ENCODE data around the gene FIZ1.

GRCh38 chr19:55599468-55599841 is at the start of gene FIZ1:
- TF ChIP-seq CTCF (IDR thresholded peaks at IDR 0.05; ENCODE audit: low read length), result no peak
- TF ChIP-seq EZH2phosphoT487 (IDR thresholded peaks at IDR 0.05; ENCODE audit: low read length), result no peak
